ENCODE measurements around the gene DOK7.

GRCh38 chr4:3470244-3471097 lies 7.4 kb downstream of the DOK7 start:
- TF ChIP-seq GLIS3 (CRISPR knock-in tag; IDR thresholded peaks at IDR 0.05) (no peak), ZNF8 (CRISPR knock-in tag; IDR thresholded peaks at IDR 0.05) (no peak)
